GM19468 (cell line): ENCODE results near the gene AANAT.

Source experiments
- ATAC-seq: cut with Tn5 transposase; IDR thresholded peaks from one replicate; pipeline ENCODE4 v1.9.1; 2021; ENCODE audit warnings: mild to moderate bottlenecking, moderate library complexity, moderate number of reproducible peaks; ENCODE audit not compliant: unreplicated experiment; ENCODE audit errors: extremely low read depth

AANAT gene

GRCh38 chr17:76441686-76442340 is 25.6 kb upstream of the AANAT start:
- no peak for ATAC-seq

- ATAC-seq: no peak
Observed at GRCh38 chr17:76442341-76443338, 24.8 kb upstream of the AANAT start.

GRCh38 chr17:76444518-76445311 is 22.7 kb upstream of the AANAT start:
- ATAC-seq: no peak

- no peak for ATAC-seq
Observed at GRCh38 chr17:76445697-76446448, 21.5 kb upstream of the AANAT start.

GRCh38 chr17:76446449-76447231 is 20.8 kb upstream of the AANAT start:
- ATAC-seq: no peak

- ATAC-seq: no peak
Observed at GRCh38 chr17:76447931-76448652, 19.3 kb upstream of the AANAT start.

- ATAC-seq: no peak
Observed at GRCh38 chr17:76449126-76449525, 18.3 kb upstream of the AANAT start.

GRCh38 chr17:76451506-76451905 is 15.9 kb upstream of the AANAT start:
- ATAC-seq: no peak

GRCh38 chr17:76452127-76452659 is 15.2 kb upstream of the AANAT start:
- no peak for ATAC-seq

- ATAC-seq: peak; percentile 70
Observed at GRCh38 chr17:76452660-76453430, 14.6 kb upstream of the AANAT start, which contains the start of gene UBE2O. Gene UBE2O (minus strand): TSS chr17:76453152. CDS start chr17:76453141, 11 bp downstream.

- ATAC-seq: no peak
Observed at GRCh38 chr17:76453431-76453743, 14.0 kb upstream of the AANAT start.

- ATAC-seq: no peak
Observed at GRCh38 chr17:76458580-76459490, 8.6 kb upstream of the AANAT start.

GRCh38 chr17:76459674-76460073 is 7.7 kb upstream of the AANAT start:
- no peak for ATAC-seq

- no peak for ATAC-seq
Observed at GRCh38 chr17:76461765-76462555, 5.4 kb upstream of the AANAT start.

- ATAC-seq: no peak
Observed at GRCh38 chr17:76462556-76463290, 4.7 kb upstream of the AANAT start.
